Measurements from ENCODE around the gene TXNDC16. TPM values are rescaled to one million over a fixed set of nuclear protein-coding genes. Genes with fewer than 3 reads are reported as not detected.

The TXNDC16 gene
- total RNA-seq, 1 donor from 2014 or later: 15.2 TPM

GRCh38 chr14:52464175-52464574 is 88.1 kb downstream of the TXNDC16 start:
- ATAC-seq (no peak), DNase-seq (ENCODE audit: low spot score) (no peak)
- intact Hi-C loops (cut with DNase I): no loop called here

GRCh38 chr14:52463375-52463774 is 88.9 kb downstream of the TXNDC16 start:
- ATAC-seq (no peak), DNase-seq (ENCODE audit: low spot score) (no peak)
- intact Hi-C loops (cut with DNase I): no loop called here

GRCh38 chr14:52461721-52462120 is 90.6 kb downstream of the TXNDC16 start:
- DNase-seq (ENCODE audit: low spot score): no peak
- intact Hi-C loops (cut with DNase I): no loop called here
- ATAC-seq: no peak

GRCh38 chr14:52458721-52459085 is 93.6 kb downstream of the TXNDC16 start:
- no peak for ATAC-seq
- no peak for DNase-seq (ENCODE audit: low spot score)
- intact Hi-C loops (cut with DNase I): no loop called here

GRCh38 chr14:52457411-52457810 is 94.9 kb downstream of the TXNDC16 start:
- ATAC-seq: no peak
- intact Hi-C loops (cut with DNase I): no loop called here
- no peak for DNase-seq (ENCODE audit: low spot score)

GRCh38 chr14:52455291-52456088 is 96.8 kb downstream of the TXNDC16 start:
- ATAC-seq: no peak
- no peak for DNase-seq (ENCODE audit: low spot score)
- intact Hi-C loops (cut with DNase I): no loop called here

GRCh38 chr14:52447236-52447635 is 105.1 kb downstream of the TXNDC16 start:
- ATAC-seq (no peak), DNase-seq (ENCODE audit: low spot score) (no peak)
- intact Hi-C loops (cut with DNase I): no loop called here

GRCh38 chr14:52446355-52446754 is 106.0 kb downstream of the TXNDC16 start:
- intact Hi-C loops (cut with DNase I): no loop called here
- ATAC-seq (no peak), DNase-seq (ENCODE audit: low spot score) (no peak)

- DNase-seq (ENCODE audit: low spot score) (no peak), ATAC-seq (no peak)
- intact Hi-C loops (cut with DNase I): no loop called here
Measured at GRCh38 chr14:52443506-52443905, 108.8 kb downstream of the TXNDC16 start.

GRCh38 chr14:52442602-52443001 is 109.7 kb downstream of the TXNDC16 start:
- ATAC-seq: no peak
- intact Hi-C loops (cut with DNase I): no loop called here

GRCh38 chr14:52442166-52442565 is 110.1 kb downstream of the TXNDC16 start:
- ATAC-seq (no peak), DNase-seq (ENCODE audit: low spot score) (no peak)
- intact Hi-C loops (cut with DNase I): no loop called here

More at GRCh38 chr14:52442602-52443001, 109.7 kb downstream of the TXNDC16 start:
- DNase-seq (ENCODE audit: low spot score): no peak

GRCh38 chr14:52439476-52439875 is 112.8 kb downstream of the TXNDC16 start:
- DNase-seq (ENCODE audit: low spot score) (no peak), ATAC-seq (no peak)
- intact Hi-C loops (cut with DNase I): no loop called here

- no peak for ATAC-seq
- no peak for DNase-seq (ENCODE audit: low spot score)
- intact Hi-C loops (cut with DNase I): no loop called here
Measured at GRCh38 chr14:52434955-52435354, 117.3 kb downstream of the TXNDC16 start.

GRCh38 chr14:52430474-52430873 is 121.8 kb downstream of the TXNDC16 start:
- intact Hi-C loops (cut with DNase I): no loop called here
- no peak for DNase-seq (ENCODE audit: low spot score)
- ATAC-seq: no peak

GRCh38 chr14:52429451-52429850 is 122.9 kb downstream of the TXNDC16 start:
- ATAC-seq (no peak), DNase-seq (ENCODE audit: low spot score) (no peak)
- intact Hi-C loops (cut with DNase I): no loop called here

GRCh38 chr14:52427460-52427859 is 124.8 kb downstream of the TXNDC16 start:
- DNase-seq (ENCODE audit: low spot score): no peak
- ATAC-seq: no peak
- intact Hi-C loops (cut with DNase I): no loop called here

- no peak for DNase-seq (ENCODE audit: low spot score)
- intact Hi-C loops (cut with DNase I): no loop called here
- ATAC-seq: no peak
Measured at GRCh38 chr14:52422650-52423356, 129.5 kb downstream of the TXNDC16 start.

- DNase-seq (ENCODE audit: low spot score) (no peak), ATAC-seq (no peak)
- intact Hi-C loops (cut with DNase I): no loop called here
Measured at GRCh38 chr14:52417139-52417538, 135.2 kb downstream of the TXNDC16 start.

GRCh38 chr14:52413729-52414408 is 138.4 kb downstream of the TXNDC16 start:
- intact Hi-C loops (cut with DNase I): no loop called here
- ATAC-seq (no peak), DNase-seq (ENCODE audit: low spot score) (no peak)

- DNase-seq (ENCODE audit: low spot score) (no peak), ATAC-seq (no peak)
- intact Hi-C loops (cut with DNase I): no loop called here
Measured at GRCh38 chr14:52412426-52412825, 139.9 kb downstream of the TXNDC16 start.

Data from sciatic nerve (tissue), 2 donors.